K562 treated with DMSO at 1 percent for 24 hours (cell line): ENCODE results near the gene TAS2R1. TPM values are rescaled to one million over a fixed set of nuclear protein-coding genes. Genes with fewer than 3 reads are reported as not detected.

Experiments used
- total RNA-seq: library from RNA; unstranded; fragments of 300-600 nt; gene quantifications from 2 replicates; pipeline ENCODE4 v1.2.3, GENCODE V29; 2022; ENCODE audit warnings: low read depth; ENCODE audit not compliant: insufficient read depth

Gene TAS2R1, protein sequence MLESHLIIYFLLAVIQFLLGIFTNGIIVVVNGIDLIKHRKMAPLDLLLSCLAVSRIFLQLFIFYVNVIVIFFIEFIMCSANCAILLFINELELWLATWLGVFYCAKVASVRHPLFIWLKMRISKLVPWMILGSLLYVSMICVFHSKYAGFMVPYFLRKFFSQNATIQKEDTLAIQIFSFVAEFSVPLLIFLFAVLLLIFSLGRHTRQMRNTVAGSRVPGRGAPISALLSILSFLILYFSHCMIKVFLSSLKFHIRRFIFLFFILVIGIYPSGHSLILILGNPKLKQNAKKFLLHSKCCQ
- not detected in 2 replicates for total RNA-seq

DNA sequence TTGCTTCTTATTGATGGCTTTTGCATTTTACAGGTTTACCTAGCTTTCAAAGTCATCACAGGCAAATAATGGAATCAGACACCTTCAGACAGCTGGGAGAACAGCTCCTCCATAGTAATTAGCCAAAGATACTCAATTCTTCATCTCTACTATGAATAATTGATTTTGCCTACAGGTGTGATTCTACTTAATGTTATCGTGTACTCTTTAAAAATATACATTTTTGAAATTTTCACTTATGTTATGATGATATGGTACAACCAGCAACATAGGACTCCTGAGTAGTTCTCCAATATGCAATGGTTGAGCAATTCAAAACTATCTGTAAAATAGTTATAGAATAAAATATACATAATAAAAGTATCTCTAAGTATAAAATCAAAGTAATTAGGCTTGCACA lies at the start of gene TAS2R1:
Gene TAS2R1 (minus strand): TSS at position 101 of the 400 bp plus-strand sequence. CDS start 319 bp downstream, outside the sequence.

Other genes with a start within 250 kb of the TAS2R1 start
- gene SEMA5A, start 84.3 kb downstream of the TAS2R1 start, total RNA-seq: not detected in 2 replicates